Fibroblast of skin of left quadriceps (primary cell): ENCODE measurements around the gene PRPS1.
"Not testable (repeated sequence)": the region's sequence is repeated elsewhere in the genome, so short reads cannot be mapped to it uniquely, and the experiment has no call there.

ENCODE experiments used
- DNase-seq, 2 experiments: peaks; one replicate each; pipeline ENCODE4 v3.0.0-alpha.2; 2013; ENCODE audit warnings: low read depth in 2 of 2

PRPS1 gene

GRCh38 chrX:107627838-107628661 is at the start of gene PRPS1:
TSS of gene PRPS1 (plus strand) at chrX:107628510. CDS start at chrX:107628629, 119 bp downstream.
- DNase-seq = peak; percentile 87 to 89

- no peak for DNase-seq
Measured at GRCh38 chrX:107579956-107580355, 48.4 kb upstream of the PRPS1 start.

- DNase-seq = no peak
Measured at GRCh38 chrX:107581923-107582322, 46.4 kb upstream of the PRPS1 start.

DNA sequence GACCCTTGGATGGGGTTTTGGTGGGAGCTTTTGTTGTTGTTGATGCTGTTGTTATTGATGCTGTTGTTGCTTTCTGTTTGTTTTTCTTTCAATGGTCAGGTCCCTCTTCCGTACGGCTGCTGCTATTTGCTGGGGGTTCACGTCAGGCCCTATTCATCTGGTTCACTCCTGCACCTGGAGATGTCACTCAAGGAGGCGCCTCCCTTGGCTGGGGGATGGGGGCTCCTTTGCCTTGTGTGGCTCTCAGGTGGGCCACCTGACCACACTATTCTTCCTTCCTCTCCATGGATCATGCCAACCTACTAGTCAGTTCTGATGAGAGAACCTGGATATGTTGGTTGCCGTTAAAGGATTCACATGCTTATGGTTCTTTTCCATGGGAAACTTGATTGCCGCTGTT is 39.1 kb upstream of the PRPS1 start:
- DNase-seq = no peak

- DNase-seq = no peak
Measured at GRCh38 chrX:107596651-107597050, 31.7 kb upstream of the PRPS1 start.

- no peak for DNase-seq
Measured at GRCh38 chrX:107597264-107597663, 31.0 kb upstream of the PRPS1 start.

DNA sequence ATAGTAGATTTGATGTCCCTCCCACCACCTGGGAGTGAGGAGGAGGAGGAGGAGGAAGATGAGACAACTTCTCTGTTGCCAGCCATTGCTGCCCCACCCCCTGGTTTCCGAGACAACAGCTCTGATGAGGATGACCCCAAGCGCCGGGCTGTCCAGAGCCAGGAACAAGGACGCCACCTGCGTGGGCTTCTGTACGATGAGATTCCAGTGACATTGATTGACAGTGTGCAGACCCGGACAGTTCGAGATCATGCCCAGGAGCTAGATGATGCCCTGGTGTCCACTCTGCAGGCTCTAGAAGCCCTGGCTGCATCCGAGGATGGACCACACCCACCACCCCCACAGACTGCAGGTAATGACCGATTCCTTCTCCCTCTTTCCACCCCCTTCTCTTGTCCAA is 30.5 kb upstream of the PRPS1 start:
- DNase-seq = no peak

DNA sequence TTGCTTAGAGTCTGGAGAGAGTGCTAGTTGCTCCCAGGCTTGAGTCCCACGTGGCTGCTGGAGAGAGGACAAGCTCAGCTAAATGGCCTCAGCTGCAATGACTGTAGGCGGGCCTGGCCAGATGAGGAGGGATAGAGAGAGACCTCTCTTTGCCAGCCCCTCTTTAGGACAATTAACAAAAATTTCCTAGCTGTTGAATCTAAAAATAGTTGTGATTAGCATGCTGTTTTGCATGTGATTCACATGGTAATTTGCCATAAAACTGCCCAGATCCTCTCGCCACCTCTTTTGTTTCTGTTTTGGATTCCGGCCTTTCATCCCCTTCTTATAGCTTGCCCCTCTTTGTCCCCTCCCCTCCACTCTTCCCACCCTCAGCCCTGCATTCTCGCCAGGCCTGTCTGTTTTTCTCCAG is 28.9 kb upstream of the PRPS1 start:
- no peak for DNase-seq

DNA sequence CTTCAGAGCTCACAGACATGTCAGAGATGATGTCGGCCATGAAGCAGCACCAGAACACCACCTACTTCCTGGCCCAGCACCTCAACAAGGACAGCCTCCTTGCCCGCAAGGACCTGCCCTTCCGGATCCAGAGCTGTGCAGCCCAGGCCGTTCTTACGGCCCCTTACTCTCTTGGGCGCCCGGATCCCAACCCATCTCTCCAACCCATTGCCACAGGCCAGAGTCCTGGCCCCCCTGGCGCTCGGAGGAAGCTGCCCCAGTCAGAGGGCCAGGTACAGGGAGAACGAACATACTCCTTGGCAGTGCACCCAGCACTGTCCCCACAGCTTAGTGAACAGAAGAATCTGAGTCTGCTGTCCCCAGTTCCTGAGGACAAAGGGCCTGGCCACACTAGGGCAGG is 27.9 kb upstream of the PRPS1 start:
- no peak for DNase-seq

DNA sequence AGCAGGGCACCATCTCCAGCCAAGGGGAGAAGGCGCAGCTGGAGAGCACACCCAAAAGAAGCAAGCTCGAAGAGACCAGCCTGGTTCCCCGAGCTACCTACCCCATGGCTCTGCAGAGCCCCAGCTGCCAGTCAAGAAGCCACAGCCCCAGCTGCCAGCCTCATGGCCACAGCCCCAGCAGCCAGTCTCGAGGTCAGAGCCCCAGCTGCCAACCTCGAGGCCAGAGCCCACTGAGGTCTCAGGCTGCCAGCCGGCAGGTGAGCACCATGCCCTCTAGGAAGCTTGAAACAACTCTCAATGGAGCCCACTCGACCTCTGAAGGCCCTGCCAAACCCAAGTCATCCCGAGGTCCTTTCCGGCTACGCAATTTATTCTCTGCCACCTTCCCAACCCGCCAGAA is 27.0 kb upstream of the PRPS1 start:
- no peak for DNase-seq

DNA sequence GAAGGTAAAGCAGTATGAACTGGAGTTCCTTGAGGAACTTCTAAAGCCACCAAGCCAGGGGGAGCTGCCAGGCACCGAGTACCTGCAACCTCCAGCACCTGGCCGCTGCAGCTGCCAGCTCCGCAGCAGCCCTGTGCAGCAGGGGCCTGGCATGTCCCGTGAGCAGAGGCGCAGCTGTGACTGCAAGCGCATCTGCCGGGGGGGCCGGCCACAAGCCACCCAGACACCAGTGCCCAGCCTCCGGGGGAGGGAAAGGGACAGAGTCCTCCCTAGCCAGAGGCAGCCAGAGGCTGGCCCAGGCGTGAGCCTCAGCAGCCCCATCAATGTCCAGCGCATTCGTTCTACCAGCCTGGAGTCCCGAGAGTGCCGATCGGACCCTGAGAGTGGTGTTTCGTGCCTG is 26.6 kb upstream of the PRPS1 start:
- no peak for DNase-seq

DNA sequence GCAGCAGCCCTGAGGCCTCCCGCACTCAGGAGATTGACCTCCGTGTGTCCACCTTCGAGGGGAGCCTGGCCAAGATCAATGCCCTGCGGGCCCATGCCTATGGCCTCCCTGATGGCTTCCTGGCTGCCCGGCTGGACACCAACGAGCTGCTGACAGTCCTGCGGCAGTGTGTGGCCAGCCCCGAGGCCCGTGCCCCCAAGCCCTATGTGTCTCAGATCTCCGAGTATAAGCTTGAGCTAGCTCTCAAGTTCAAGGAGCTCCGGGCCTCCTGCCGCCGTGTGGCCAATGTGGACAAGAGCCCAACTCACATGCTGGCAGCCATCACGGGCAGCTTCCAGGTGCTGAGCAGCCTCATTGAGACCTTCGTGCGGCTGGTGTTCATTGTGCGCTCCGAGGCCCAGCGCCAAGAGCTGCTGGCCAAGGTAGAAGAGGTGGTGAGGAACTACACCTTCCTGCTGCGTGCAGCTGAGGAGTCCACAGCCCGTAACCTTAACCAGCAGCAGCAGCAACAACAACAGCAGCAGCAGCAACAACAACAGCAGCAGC is 25.5 kb upstream of the PRPS1 start:
- DNase-seq = no peak

- no peak for DNase-seq
Measured at GRCh38 chrX:107603429-107604159, 24.7 kb upstream of the PRPS1 start.

GRCh38 chrX:107609061-107609460 is 19.2 kb upstream of the PRPS1 start:
- DNase-seq = not testable (repeated sequence)

DNA sequence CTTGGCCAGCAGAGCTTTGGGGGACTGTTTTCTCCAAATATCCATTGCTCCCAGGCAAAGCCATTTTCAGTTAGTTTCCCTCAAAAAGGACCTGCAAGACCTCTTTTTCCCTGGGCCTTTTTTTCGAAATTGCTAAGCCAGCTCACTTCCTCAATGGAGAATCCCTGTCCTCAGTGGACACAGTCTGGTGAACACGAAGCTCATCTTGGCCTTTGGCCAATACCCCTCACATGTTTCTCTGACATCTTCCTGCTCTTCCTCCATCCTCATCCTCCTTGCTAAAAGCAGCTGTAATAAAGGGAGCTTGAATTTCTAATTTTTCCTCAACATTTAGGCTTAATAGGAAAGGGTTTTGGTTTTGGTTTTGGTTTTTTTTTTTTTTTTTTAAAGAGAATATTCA is 17.6 kb upstream of the PRPS1 start:
- DNase-seq = no peak

GRCh38 chrX:107619885-107620322 is 8.4 kb upstream of the PRPS1 start:
- no peak for DNase-seq

DNA sequence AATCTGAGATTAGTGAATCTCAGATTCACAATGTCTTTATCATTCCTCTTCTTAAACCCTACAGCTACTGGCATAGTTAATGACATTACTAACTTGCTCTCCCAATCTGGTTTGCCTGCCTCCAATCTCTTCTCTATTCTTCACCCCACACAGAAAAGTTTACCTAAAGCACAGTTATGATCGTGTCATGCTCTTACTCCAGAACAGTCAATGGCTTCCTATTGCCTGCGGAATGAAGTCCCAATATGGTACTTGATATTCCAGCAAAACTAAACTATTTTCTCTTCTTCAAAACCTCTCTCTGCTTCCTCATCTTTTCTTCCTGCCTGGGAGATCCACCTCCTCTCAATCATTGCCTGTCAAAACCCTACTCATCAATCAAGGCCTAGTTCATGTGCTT is 3.4 kb upstream of the PRPS1 start:
- no peak for DNase-seq

DNA sequence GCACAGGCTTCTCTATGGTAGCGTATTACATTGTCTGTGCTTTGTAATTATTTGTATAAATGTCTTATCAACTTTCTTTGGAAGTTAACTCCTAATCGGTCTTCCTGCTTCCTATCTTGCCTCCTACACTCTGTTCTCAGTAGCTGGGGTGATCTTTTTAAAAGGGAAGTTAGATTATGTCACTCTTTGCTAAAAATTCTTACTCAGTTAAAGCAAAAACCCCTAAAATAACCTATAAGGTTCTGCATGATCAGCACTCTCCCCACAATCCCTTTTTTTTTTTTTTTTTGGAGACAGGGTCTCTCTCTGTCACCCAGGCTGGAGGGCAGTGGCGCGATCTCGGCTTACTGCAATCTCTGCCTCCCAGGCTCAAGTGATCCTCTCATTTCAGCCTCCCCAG is 2.6 kb upstream of the PRPS1 start:
- no peak for DNase-seq

DNA sequence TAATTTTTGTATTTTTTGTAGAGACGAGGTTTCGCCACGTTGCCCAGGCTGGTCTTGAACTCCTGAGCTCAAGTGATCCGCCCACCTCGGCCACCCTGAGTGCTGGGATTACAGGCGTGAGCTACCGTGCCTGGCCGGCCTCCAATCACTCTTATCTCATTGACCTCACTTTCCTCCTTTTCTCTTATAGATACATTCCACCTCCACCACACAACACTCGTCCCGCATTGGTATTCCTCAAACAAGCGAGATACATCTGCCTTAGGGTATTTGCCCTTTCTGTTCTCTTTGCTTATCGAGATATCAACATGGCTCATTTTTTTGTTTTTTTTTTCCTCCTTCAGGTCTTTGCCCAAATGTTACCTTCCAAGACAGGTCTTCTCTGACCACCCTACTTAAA is 1.8 kb upstream of the PRPS1 start:
- no peak for DNase-seq

- DNase-seq = no peak
Measured at GRCh38 chrX:107626916-107627315, 1.4 kb upstream of the PRPS1 start.

DNA sequence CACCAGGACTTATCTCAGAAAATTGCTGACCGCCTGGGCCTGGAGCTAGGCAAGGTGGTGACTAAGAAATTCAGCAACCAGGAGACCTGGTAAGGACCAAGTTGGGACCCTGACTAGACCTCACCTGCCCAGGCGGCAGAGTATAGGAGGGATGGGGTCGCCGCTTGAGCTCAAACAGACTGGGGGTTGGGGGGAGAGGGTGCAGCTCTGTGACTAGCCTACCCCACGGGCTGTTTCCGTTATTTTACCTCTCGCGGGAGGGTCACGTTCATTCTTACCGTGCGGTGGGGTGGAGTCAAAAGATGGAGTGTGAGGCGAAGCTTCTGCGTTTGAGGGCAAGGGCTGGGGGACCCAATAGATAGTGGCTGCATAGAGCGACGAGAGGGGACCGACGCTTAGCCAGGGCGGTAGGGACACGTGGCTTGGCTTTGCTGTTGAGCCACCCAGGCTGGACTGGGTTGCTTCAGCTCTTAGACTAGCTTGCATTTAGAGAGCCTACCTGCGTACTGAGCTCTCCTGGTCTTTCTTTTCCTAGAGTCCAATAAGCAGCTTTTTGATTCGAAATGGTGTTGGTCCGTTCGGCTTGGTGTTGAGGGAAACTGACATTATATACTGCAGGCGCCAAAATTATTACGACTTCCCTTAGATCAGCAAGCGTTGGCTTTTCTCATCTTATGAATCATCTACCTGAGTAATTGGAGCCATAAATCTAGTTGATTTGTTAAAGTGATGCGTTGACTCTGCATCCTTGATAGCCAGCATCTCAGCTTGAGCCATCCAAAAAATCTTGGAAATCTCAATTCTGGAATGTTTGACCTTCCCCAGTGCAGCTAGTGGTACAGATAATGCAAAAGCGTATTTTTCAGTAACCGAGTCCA is 591 bp downstream of the PRPS1 start:
- DNase-seq = no peak

GRCh38 chrX:107629540-107629909 is 1.2 kb downstream of the PRPS1 start:
- no peak for DNase-seq
